ENCODE measurements around the gene IDH1.
"Not testable (repeated sequence)": the region's sequence is repeated elsewhere in the genome, so short reads cannot be mapped to it uniquely, and the experiment has no call there.

IDH1 gene

DNA sequence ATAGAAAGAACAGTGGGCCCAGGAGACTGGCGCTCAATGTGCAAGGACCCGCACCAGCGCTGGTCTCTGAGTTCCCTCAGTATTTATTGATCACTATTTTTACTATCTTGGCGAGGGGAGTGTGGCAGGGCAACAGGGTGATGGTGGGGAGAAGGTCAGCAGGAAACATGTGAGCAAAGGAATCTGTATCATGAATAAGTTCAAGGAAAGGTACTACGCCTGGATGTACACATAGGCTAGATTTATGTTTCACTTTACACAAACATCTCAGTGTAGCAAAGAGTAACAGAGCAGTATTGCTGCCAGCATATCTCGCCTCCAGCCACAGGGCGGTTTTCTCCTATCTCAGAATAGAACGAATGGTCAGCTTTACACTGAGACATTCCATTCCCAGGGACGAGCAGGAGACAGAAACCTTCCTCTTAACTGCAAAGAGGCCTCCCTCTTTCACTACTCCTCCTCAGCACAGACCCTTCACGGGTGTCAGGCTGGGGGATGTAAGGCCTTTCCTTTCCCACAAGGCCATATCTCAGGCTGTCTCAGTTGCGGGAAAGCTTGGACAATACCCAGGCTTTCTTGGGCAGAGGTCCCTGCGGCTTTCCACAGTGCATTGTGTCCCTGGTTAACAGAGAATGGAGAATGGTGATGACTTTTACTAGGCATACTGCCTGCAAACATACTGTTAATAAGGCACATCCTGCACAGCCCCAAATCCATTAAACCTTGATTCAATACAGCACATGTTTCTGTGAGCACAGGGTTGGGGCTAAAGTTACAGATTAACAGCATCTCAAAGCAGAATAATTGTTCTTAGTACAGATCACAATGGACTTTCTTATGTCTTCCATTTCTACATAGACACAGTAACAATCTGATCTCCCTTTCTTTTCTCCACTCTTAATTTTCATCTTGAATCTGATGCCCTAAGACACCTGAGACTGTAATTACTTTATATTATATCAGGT is 2.3 kb upstream of the IDH1 start:
- not testable (repeated sequence) for DNase-seq (ENCODE audit: low read depth in 2 of 2)

DNA sequence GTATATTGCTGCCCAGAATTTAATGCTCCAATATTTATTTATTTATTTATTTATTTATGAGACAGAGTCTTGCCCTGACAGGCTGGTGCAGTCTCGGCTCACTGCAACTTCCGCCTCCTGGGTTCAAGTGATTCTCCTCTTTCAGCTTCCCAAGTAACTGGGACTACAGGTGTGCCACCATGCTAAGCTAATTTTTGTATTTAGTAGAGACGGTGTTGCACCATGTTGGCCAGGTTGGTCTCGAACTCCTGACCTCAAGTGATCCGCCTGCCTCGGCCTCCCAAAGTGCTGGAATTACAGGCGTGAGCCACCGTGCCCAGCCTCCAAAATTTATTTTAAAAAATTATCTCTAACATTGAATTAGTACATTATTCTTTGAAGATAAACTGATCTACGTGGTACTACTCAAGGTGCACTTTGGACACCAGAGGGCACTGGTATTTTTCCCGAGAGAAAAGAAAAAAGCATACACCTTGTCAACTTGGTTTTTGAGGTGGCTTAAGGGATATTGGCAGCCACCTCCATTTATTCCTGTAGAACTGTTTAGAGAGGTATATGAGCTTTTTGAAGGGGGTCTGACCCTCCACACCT is 1.4 kb upstream of the IDH1 start:
- DNase-seq (ENCODE audit: low read depth in 2 of 2), result no peak

DNA sequence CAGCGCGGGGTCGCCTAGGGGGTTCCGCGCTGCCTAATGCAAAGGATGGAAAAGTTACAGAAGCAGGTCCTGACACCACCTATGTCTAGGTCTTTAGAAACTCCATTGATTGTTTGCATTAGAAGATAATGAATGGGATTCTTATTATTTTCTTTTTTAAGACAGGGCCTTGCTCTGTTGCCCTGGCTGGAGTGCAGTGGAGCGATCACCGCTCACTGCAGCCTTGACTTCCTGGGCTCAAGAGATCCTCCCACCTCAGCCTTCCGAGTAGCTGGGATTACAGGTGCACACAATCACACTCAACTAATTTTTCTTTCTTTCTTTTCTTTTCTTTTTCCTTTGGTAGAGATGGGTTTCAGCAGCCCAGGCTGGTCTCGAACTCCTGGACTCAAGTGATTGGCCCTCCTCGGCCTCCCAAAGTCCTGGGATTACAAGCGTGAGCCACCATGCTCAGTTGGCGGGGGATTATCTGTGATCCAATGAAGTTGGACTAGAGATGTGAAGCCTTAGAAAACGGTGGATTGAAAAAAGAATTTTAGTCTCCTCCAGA is 761 bp upstream of the IDH1 start:
- DNase-seq (ENCODE audit: low read depth in 2 of 2), result no peak

DNA sequence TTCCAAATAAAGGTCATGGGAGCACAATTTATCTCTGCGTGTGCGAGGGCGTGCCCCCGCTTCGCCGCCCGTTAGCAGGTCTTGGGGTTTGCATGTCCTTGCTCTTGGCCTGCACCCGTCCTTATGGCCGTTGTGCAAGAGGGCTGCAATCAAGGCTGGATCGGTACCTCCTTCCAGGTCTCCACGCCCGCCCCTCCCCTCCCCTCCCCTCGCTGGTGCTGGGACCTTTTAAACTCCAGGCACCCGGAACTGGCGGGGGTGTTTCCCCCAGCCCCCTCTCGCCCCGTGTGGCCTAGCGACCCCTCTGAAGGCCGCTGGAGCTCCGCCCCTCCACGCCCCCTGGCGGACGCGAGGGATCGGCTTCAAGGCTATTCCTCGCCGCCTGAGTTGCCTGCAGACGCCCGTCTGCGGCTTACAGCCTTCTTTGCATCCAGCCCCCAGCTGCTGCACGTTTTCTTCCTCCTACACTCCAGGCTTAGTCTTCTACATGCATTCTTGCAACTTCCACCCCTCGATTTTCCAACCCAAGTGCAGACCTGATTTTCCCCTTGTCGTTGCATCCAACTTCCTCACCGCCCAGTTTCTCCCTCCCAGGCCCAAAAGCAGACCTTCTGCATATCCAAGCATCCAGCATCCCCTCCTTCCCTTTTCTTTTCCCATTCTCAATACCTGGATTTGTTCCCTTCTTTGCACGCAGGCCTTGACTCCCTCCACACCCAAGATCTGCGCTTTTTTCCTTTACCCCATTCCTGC is 577 bp downstream of the IDH1 start:
- peak; percentile 70 to 75 for DNase-seq (ENCODE audit: low read depth in 2 of 2)

DNA sequence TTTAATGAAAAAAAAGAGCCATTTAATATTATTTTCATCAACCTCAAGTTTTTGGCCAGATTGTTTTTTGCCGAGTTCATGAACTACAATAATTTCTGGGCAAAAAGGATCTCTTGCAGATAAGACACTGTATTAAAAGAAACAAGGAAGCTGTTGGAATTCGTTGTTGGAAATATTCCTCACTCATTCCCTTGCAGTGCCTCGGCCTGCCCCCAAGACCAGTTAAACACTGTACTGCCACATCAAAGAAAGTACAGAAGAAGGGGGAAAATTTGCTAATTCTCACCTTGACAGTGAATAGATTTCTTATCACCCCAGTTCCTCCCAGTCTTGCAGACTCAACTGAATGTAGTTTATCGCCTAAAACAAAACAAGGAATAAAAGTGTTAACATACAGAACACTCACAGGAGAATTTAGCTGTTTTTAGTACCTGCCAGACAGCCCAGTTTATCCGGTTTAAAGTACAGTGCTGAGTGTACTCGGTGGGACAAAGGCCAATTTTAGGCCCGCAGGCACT is 1.2 kb downstream of the IDH1 start:
- DNase-seq (ENCODE audit: low read depth in 2 of 2), result no peak

GRCh38 chr2:208252716-208253492 is 2.0 kb downstream of the IDH1 start:
- no peak for DNase-seq (ENCODE audit: low read depth in 2 of 2)

DNA sequence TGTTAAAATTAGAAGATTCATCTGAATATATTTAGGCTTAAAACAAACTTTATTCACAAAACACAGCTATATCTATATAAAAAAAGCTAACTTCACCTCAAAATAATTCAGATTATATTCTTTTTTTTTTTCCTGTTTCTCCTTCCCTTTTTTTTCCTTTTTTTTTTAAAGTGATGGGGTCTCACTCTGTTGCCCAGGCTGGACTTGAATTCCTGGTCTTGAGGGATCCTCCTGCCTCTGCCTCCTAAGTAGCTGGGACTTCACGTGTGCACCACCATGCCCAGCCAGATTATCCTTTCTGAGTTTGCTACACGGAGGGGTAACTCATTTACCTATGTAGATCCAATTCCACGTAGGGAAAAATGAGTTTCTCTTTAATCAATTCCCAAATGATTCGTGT is 3.8 kb downstream of the IDH1 start:
- no peak for DNase-seq (ENCODE audit: low read depth in 2 of 2)

GRCh38 chr2:208250388-208250787 is 4.5 kb downstream of the IDH1 start:
- DNase-seq (ENCODE audit: low read depth in 2 of 2), result no peak

- DNase-seq (ENCODE audit: low read depth in 2 of 2), result no peak
Observed at GRCh38 chr2:208249296-208249695, 5.6 kb downstream of the IDH1 start.

DNA sequence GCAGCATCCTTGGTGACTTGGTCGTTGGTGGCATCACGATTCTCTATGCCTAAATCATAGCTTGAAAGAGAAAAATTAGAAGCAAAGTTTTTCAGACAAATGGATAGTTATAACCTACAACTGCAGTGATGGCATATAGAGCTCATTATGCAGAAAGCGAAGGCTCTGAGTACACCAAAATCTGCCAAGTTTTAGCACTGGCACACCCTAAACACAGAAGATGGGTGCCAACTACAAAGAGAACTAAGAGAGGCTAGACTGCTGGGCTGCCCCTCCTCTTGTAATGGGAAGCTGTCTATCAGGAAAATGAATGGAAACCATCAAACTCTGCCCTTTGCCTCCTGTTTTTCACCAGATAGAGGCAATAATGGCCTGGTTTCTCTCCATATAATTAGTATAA is 6.3 kb downstream of the IDH1 start:
- no peak for DNase-seq (ENCODE audit: low read depth in 2 of 2)

- no peak for DNase-seq (ENCODE audit: low read depth in 2 of 2)
Observed at GRCh38 chr2:208245746-208246145, 9.1 kb downstream of the IDH1 start.

- DNase-seq (ENCODE audit: low read depth in 2 of 2), result no peak
Observed at GRCh38 chr2:208244422-208244821, 10.4 kb downstream of the IDH1 start.

DNA sequence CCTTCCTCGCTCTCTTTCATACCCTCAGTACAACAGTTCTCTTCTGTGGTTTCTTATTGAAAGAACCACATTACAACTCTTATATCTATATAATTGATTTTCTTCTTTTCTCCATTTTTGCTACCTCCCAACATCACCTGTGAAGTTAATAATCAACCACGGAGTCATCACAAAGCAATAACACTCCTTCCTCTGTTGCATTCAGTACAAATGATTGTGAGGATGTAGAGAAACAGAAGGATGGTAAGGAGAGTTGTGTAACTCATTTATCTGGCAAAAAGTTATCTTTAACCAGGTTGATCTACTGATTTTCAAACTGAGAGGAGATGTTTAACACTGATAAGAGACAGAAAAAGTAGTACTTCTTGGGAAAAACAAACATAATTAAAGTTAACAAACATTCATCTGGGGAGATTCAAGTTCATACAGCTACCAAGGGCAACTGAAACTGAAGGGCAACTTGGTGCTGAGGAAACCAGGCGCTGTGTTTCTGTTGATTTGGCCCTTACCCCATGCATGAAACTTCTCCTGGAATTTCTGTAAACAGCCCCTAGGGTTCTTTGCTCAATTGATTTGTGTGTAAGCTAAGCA is 14.2 kb downstream of the IDH1 start:
- no peak for DNase-seq (ENCODE audit: low read depth in 2 of 2)

GRCh38 chr2:208239770-208240493 is 14.9 kb downstream of the IDH1 start:
- DNase-seq (ENCODE audit: low read depth in 2 of 2), result no peak

DNA sequence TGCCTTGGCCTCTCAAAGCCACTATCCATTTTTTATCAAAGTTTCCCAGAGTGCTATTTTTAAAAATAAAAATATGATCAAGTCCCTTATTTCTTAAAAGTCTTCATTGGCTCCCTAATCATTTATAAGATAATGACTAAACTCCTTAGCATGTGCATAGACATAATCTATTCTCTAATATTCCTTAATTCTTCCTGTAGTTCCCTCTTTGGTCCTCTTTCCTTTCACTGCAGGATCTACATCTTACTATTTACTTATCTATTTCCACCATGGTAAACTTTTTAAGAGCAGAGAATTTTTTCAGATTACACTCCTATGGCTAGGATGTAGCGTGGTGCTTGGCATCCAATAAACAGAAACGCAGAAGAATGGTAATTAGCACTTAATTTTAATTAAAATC is 19.0 kb downstream of the IDH1 start:
- no peak for DNase-seq (ENCODE audit: low read depth in 2 of 2)

- no peak for DNase-seq (ENCODE audit: low read depth in 2 of 2)
Observed at GRCh38 chr2:208234786-208235185, 20.1 kb downstream of the IDH1 start.

DNA sequence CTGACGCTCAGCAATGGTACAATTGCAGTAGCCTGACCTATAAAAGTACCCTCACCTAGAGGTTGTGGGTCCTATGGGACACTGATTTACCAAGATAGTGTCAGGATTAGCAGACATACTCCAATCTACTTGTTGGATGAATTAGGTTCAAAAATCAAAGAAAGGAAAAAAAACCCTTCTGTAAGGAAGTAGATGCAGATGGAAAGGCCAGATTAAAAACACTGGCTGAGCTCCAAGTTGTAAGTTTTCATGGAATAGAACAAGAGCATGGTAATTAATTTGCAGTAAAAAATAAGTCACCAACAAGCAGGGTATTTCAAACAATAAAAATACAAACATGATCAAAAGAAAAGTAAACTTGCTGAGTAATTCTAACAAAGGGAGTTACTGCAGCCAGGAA is 26.4 kb downstream of the IDH1 start:
- DNase-seq (ENCODE audit: low read depth in 2 of 2), result no peak

DNA sequence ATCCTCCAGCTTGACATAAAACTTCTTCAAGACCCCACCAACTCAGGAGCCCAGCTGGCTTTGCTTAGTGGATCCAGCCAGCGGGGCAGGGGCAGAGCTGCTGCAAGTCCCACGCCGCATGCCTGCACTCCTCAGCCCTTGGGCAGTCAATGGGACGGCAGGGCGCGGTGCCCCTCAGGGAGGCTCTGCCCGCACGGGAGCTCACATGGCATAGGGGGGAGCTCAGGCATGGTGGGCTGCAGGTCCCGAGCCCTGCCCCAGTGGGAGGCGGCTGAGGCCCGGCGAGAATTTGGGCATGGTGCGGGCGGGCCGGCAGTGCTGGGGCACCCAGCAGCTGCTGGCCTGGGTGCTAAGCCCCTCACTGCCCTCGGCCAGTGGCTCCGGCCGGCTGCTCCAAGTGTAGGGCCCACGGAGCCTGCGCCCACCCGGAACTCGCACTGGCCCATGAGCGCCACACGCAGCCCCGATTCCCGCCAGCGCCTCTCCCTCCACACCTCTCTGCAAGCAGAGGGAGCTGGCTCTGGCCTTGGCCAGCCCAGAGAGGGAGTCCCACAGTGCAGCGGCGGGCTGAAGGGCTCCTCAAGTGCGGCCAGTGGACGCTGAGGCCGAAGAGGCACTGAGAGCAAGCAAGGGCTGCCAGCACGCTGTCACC is 27.2 kb downstream of the IDH1 start:
- DNase-seq (ENCODE audit: low read depth in 2 of 2), result no peak

DNA sequence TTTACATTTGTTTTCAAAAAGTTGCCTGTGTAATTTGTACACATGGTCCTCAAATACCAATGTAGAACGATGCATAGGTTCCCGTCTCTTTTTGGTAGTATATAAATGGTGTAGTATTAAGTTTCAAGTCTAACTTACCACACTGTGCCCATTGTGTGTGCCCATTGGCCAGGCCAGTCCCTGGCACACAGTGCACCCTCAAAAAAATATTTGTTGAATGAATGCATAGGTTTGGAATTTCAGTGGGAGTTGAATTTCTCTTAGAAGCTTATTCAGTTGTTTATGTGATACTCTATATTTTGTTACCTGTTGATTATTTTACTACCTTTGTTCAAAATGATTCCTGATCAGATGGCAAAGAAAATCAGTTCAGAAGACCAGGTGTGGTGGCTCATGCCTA is 30.1 kb downstream of the IDH1 start:
- no peak for DNase-seq (ENCODE audit: low read depth in 2 of 2)

- no peak for DNase-seq (ENCODE audit: low read depth in 2 of 2)
Observed at GRCh38 chr2:208222351-208222750, 32.5 kb downstream of the IDH1 start.

Data from stimulated activated CD8-positive, alpha-beta memory T cell treated with anti-CD3 and anti-CD28 coated beads, Interleukin-15, amount 100 ng/mL, for 48 hours (primary cell).